Measurements from ENCODE around the gene AAK1.

The AAK1 gene

GRCh38 chr2:69456154-69456553, 187.4 kb downstream of the AAK1 start:
- TF ChIP-seq REST (IDR thresholded peaks at IDR 0.05; ENCODE audit: low read depth): no peak
- TF ChIP-seq RAD21 (IDR thresholded peaks at IDR 0.05; ENCODE audit: low read depth): no peak
- TF ChIP-seq TEAD4 (IDR thresholded peaks at IDR 0.05): no peak

- TF ChIP-seq TAF1 (IDR thresholded peaks at IDR 0.05; ENCODE audit: low read depth) (no peak), EP300 (IDR thresholded peaks at IDR 0.05; ENCODE audit: borderline replicate concordance) (no peak), CREB1 (IDR thresholded peaks at IDR 0.05; ENCODE audit: low read depth) (no peak), ZBTB7A (IDR thresholded peaks at IDR 0.05; ENCODE audit: low read depth) (no peak)
Measured at GRCh38 chr2:69454976-69455375, 188.6 kb downstream of the AAK1 start.

- TF ChIP-seq TCF12 (IDR thresholded peaks at IDR 0.05; ENCODE audit: low read depth): no peak
- TF ChIP-seq MAX (IDR thresholded peaks at IDR 0.05): no peak
- no peak for TF ChIP-seq REST (IDR thresholded peaks at IDR 0.05; ENCODE audit: low read depth)
- TF ChIP-seq YY1 (IDR thresholded peaks at IDR 0.05; ENCODE audit: low read depth): no peak
- no peak for TF ChIP-seq RAD21 (IDR thresholded peaks at IDR 0.05; ENCODE audit: low read depth)
- no peak for TF ChIP-seq ZBTB7A (IDR thresholded peaks at IDR 0.05; ENCODE audit: low read depth)
- no peak for TF ChIP-seq CREB1 (IDR thresholded peaks at IDR 0.05; ENCODE audit: low read depth)
- TF ChIP-seq CEBPB (IDR thresholded peaks at IDR 0.05): no peak
- TF ChIP-seq FOXM1 (IDR thresholded peaks at IDR 0.05; ENCODE audit: borderline replicate concordance, low read depth): no peak
- TF ChIP-seq TEAD4 (IDR thresholded peaks at IDR 0.05): no peak
Measured at GRCh38 chr2:69453475-69454129, 189.9 kb downstream of the AAK1 start.

DNA sequence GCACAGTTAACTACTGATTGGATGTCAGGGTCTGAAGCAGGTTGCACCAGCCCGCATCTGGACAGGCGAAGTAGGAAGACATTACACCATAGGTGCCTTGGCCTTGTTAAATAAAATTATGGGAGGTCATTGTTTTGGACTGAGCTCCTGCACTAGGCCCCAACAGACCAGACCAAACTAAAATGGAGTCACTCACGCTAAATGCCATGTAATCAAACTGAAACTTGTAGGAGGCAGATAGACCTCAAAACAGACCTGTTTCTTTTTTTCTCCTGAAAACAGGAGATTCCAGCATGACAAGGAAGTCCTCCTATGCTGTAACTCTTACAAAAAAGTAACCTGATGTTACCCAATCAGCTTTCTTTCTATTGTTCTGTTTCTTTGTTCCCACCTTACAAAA, 190.9 kb downstream of the AAK1 start:
- no peak for TF ChIP-seq CEBPB (IDR thresholded peaks at IDR 0.05)
- no peak for TF ChIP-seq NFIC (IDR thresholded peaks at IDR 0.05)
- TF ChIP-seq TAF1 (IDR thresholded peaks at IDR 0.05; ENCODE audit: low read depth): no peak
- no peak for TF ChIP-seq YY1 (IDR thresholded peaks at IDR 0.05; ENCODE audit: low read depth)
- TF ChIP-seq FOXM1 (IDR thresholded peaks at IDR 0.05; ENCODE audit: borderline replicate concordance, low read depth): no peak
- TF ChIP-seq ZBTB7A (IDR thresholded peaks at IDR 0.05; ENCODE audit: low read depth): no peak
- TF ChIP-seq TCF12 (IDR thresholded peaks at IDR 0.05; ENCODE audit: low read depth): no peak
- no peak for TF ChIP-seq EGR1 (IDR thresholded peaks at IDR 0.05)
- TF ChIP-seq TEAD4 (IDR thresholded peaks at IDR 0.05): no peak
- no peak for TF ChIP-seq EP300 (IDR thresholded peaks at IDR 0.05; ENCODE audit: borderline replicate concordance)
- no peak for TF ChIP-seq USF1 (IDR thresholded peaks at IDR 0.05)
- TF ChIP-seq REST (IDR thresholded peaks at IDR 0.05; ENCODE audit: low read depth): no peak

DNA sequence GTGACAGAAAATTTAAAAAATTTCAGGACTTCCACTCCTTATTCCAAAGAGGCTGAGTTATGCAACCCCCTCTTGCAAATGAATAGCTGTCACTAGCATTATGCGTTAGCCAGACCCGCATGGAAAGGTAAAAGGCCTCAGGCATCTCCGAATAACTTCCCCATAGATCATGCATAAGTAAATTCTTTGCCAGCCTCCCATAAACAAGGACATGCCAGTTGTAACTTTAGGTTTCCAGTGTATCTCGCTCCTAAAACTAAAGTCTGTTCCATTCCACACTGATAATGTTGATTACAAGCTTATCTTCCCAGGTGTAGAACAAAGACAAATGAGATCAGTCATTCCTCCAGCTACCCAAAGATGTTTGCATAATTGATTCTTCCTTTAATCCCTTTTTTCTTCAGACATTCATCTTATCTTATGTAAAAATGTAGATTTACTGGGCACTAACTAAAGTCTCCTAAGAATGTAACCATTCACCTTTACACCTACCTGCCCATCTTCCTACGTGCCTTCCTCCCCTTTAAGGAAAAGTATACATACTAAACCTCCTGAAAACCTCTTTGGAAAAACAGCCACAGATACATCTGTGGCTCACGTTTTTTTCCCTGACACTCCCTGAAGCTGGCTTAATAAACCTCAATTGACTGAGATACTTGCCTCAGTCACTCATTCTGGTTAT, 192.7 kb downstream of the AAK1 start:
- TF ChIP-seq CREB1 (IDR thresholded peaks at IDR 0.05; ENCODE audit: low read depth): no peak
- TF ChIP-seq EGR1 (IDR thresholded peaks at IDR 0.05): no peak
- no peak for TF ChIP-seq YY1 (IDR thresholded peaks at IDR 0.05; ENCODE audit: low read depth)
- TF ChIP-seq CEBPB (IDR thresholded peaks at IDR 0.05): no peak
- TF ChIP-seq ZBTB7A (IDR thresholded peaks at IDR 0.05; ENCODE audit: low read depth): no peak
- no peak for TF ChIP-seq REST (IDR thresholded peaks at IDR 0.05; ENCODE audit: low read depth)
- no peak for TF ChIP-seq FOXM1 (IDR thresholded peaks at IDR 0.05; ENCODE audit: borderline replicate concordance, low read depth)
- TF ChIP-seq EP300 (IDR thresholded peaks at IDR 0.05; ENCODE audit: borderline replicate concordance): no peak
- TF ChIP-seq TEAD4 (IDR thresholded peaks at IDR 0.05): no peak
- TF ChIP-seq MAX (IDR thresholded peaks at IDR 0.05): no peak
- no peak for TF ChIP-seq NFIC (IDR thresholded peaks at IDR 0.05)
- no peak for TF ChIP-seq USF1 (IDR thresholded peaks at IDR 0.05)
- no peak for TF ChIP-seq RAD21 (IDR thresholded peaks at IDR 0.05; ENCODE audit: low read depth)
- TF ChIP-seq TCF12 (IDR thresholded peaks at IDR 0.05; ENCODE audit: low read depth): no peak
- no peak for TF ChIP-seq TAF1 (IDR thresholded peaks at IDR 0.05; ENCODE audit: low read depth)

All from Ishikawa (cell line).